GM12873 (cell line): ENCODE results near the gene CYBB.
A peak's percentile ranks its signal among the peaks of the same experiment; 100 is the strongest.

Experiments
- CTCF ChIP-seq: IDR thresholded peaks from 2 replicates; pipeline ENCODE4 v1.5.1; 2012; ENCODE audit warnings: low read depth, mild to moderate bottlenecking, moderate library complexity, low read length, control low read depth; ENCODE audit not compliant: insufficient read depth; ENCODE audit errors: missing control alignments

Gene CYBB

GRCh38 chrX:37816766-37817165 is 36.9 kb downstream of the CYBB start:
- TF ChIP-seq CTCF = no peak

GRCh38 chrX:37817176-37817575 is 37.3 kb downstream of the CYBB start:
- TF ChIP-seq CTCF = no peak

GRCh38 chrX:37817579-37817978 is 37.7 kb downstream of the CYBB start:
- TF ChIP-seq CTCF = no peak

- TF ChIP-seq CTCF = no peak
Observed at GRCh38 chrX:37818031-37818430, 38.2 kb downstream of the CYBB start.

- no peak for TF ChIP-seq CTCF
Observed at GRCh38 chrX:37820646-37821045, 40.8 kb downstream of the CYBB start.

- no peak for TF ChIP-seq CTCF
Observed at GRCh38 chrX:37824491-37825214, 44.8 kb downstream of the CYBB start.

- TF ChIP-seq CTCF = peak; percentile 95
Observed at GRCh38 chrX:37825215-37825842, 45.5 kb downstream of the CYBB start.
